A549 (cell line): ENCODE data around the gene HIF1A. TPM values are rescaled to one million over a fixed set of nuclear protein-coding genes. Genes with fewer than 3 reads are reported as not detected.
A peak's percentile ranks its signal among the peaks of the same experiment; 100 is the strongest.

Source experiments
- ATAC-seq, 2 experiments: fragments of 200-7000 bp in 1 of 2; fragments of >200 bp in 1 of 2; cut with Nextera tagmentation in 1 of 2; cut with Tn5 transposase in 1 of 2; 3 replicates each; pipeline versions ENCODE4 v1.8.0 to v1.9.1; 2018 to 2020; ENCODE audit warnings: mild to moderate bottlenecking in 1 of 2, moderate library complexity in 1 of 2
- CTCF ChIA-PET: fragments of 300-600 bp; sonication (Branson Sonifier 250); formaldehyde crosslinking; extraction: SDS; loops from one replicate; lab custom pipeline; 2021; ENCODE audit warnings: antibody characterized with exemption, inconsistent platforms; lab: Yijun Ruan, JAX
- POLR2A ChIA-PET: fragments of 350-600 bp; formaldehyde crosslinking; extraction: SDS; loops from one replicate; lab custom pipeline; 2021; ENCODE audit warnings: antibody characterized with exemption, inconsistent platforms; lab: Yijun Ruan, JAX
- DNase-seq, 2 experiments: peaks; one replicate each; pipeline versions ENCODE4 v3.0.0 to v3.0.0-alpha.2; 2011 to 2016; ENCODE audit warnings: low read depth in 1 of 2, low spot score in 1 of 2
- FAIRE-seq: peaks from 2 replicates; lab custom pipeline; 2011; peaks lifted over from hg19 to GRCh38; lab: Jason Lieb, UNC
- H3K27ac ChIP-seq, 2 experiments: fragments of >200 bp; sonication (Bioruptor Twin); formaldehyde crosslinking; 3 replicates each; pipeline ENCODE4 v1.5.1; 2016 to 2017
- H3K4me1 ChIP-seq: fragments of >200 bp; sonication (Bioruptor Twin); formaldehyde crosslinking; 3 replicates; pipeline ENCODE4 v1.6.1; 2016
- H3K4me2 ChIP-seq: fragments of >200 bp; sonication (Bioruptor Twin); formaldehyde crosslinking; 3 replicates; pipeline ENCODE4 v1.6.1; 2016
- H3K4me3 ChIP-seq: fragments of >200 bp; sonication (Bioruptor Twin); formaldehyde crosslinking; 3 replicates; pipeline ENCODE4 v1.5.1; 2016
- H3K9me3 ChIP-seq: fragments of >200 bp; sonication (Bioruptor Twin); formaldehyde crosslinking; 3 replicates; pipeline ENCODE4 v1.6.1; 2016
- BCL3 ChIP-seq: fragments of >200 bp; sonication (Bioruptor Twin); formaldehyde crosslinking; IDR thresholded peaks from 3 replicates; pipeline ENCODE4 v1.6.1; 2016
- CBX2 ChIP-seq: fragments of 200-600 bp; sonication (generic); IDR thresholded peaks from 2 replicates; pipeline ENCODE4 v1.6.1; 2016; ENCODE audit warnings: low read depth, mild to moderate bottlenecking, borderline replicate concordance
- CBX8 ChIP-seq: fragments of 200-600 bp; sonication (generic); IDR thresholded peaks from 2 replicates; pipeline ENCODE4 v1.6.1; 2016
- CEBPB ChIP-seq, 2 experiments: fragments of >200 bp in 1 of 2; sonication (Bioruptor Twin) in 1 of 2; formaldehyde crosslinking in 1 of 2; IDR thresholded peaks; 2 replicates each; pipeline ENCODE4 v1.6.1; 2012 to 2016
- CTCF ChIP-seq: fragments of >200 bp; sonication (Bioruptor Twin); formaldehyde crosslinking; IDR thresholded peaks from 3 replicates; pipeline ENCODE4 v1.5.1; 2016
- EP300 ChIP-seq, 2 experiments: fragments of >200 bp; sonication (Bioruptor Twin); formaldehyde crosslinking; IDR thresholded peaks; 2 replicates in 1 of 2; 3 replicates in 1 of 2; pipeline ENCODE4 v1.6.1; 2016 to 2017
- ESRRA ChIP-seq: fragments of 150-350 bp; IDR thresholded peaks from 2 replicates; pipeline ENCODE4 v1.6.1; 2014; ENCODE audit warnings: mild to moderate bottlenecking, low read length, borderline replicate concordance
- FOSL2 ChIP-seq, 2 experiments: fragments of 450-650 bp in 1 of 2; fragments of >200 bp in 1 of 2; sonication (Bioruptor Twin) in 1 of 2; formaldehyde crosslinking; IDR thresholded peaks; 2 replicates each; pipeline versions ENCODE4 v1.5.0 to v1.6.1; 2016 to 2020; ENCODE audit warnings: mild to moderate bottlenecking in 1 of 2, moderate library complexity in 1 of 2
- FOXS1 ChIP-seq: fragments of 250-450 bp; sonication (Bioruptor Pico); IDR thresholded peaks from 2 replicates; pipeline ENCODE4 v1.5.0; 2020; ENCODE audit warnings: mild to moderate bottlenecking, moderate library complexity
- HDAC2 ChIP-seq: fragments of 200-600 bp; sonication (generic); IDR thresholded peaks from 2 replicates; pipeline ENCODE4 v1.6.1; 2016
- HES2 ChIP-seq: fragments of >200 bp; sonication (Bioruptor Twin); formaldehyde crosslinking; IDR thresholded peaks from 2 replicates; pipeline ENCODE4 v1.6.1; 2016
- HOXA7 ChIP-seq: fragments of 250-450 bp; sonication (Bioruptor Pico); IDR thresholded peaks from 2 replicates; pipeline ENCODE4 v1.5.0; 2020; ENCODE audit warnings: mild to moderate bottlenecking, moderate library complexity
- HOXB13 ChIP-seq: fragments of 250-450 bp; sonication (Bioruptor Pico); IDR thresholded peaks from 2 replicates; pipeline ENCODE4 v1.5.0; 2020; ENCODE audit warnings: low read depth, mild to moderate bottlenecking, moderate library complexity
- JUN ChIP-seq, 2 experiments: fragments of >200 bp; sonication (Bioruptor Twin); formaldehyde crosslinking; IDR thresholded peaks; 2 replicates in 1 of 2; 3 replicates in 1 of 2; pipeline ENCODE4 v1.6.1; 2016 to 2017
- JUNB ChIP-seq: fragments of >200 bp; sonication (Bioruptor Twin); formaldehyde crosslinking; IDR thresholded peaks from 2 replicates; pipeline ENCODE4 v1.6.1; 2016
- KDM1A ChIP-seq: fragments of 200-600 bp; sonication (generic); IDR thresholded peaks from 2 replicates; pipeline ENCODE4 v1.6.1; 2016; ENCODE audit warnings: low read depth, mild to moderate bottlenecking
- KDM5A ChIP-seq: fragments of 200-600 bp; sonication (generic); IDR thresholded peaks from 2 replicates; pipeline ENCODE4 v1.6.1; 2016; ENCODE audit warnings: antibody characterized with exemption, mild to moderate bottlenecking
- MAX ChIP-seq: IDR thresholded peaks from 2 replicates; pipeline ENCODE4 v1.6.1; 2012
- MAZ ChIP-seq: fragments of 150-350 bp; IDR thresholded peaks from 2 replicates; pipeline ENCODE4 v1.6.1; 2014; ENCODE audit warnings: antibody characterized with exemption, low read depth, low read length, borderline replicate concordance
- MYC ChIP-seq: IDR thresholded peaks from 2 replicates; pipeline ENCODE4 v1.6.1; 2012; ENCODE audit warnings: mild to moderate bottlenecking, inconsistent platforms, low read length, improper control_type of control experiment, borderline replicate concordance
- NR3C1 ChIP-seq: fragments of >200 bp; sonication (Bioruptor Twin); formaldehyde crosslinking; IDR thresholded peaks from 3 replicates; pipeline ENCODE4 v1.6.1; 2017
- PHF8 ChIP-seq: fragments of 200-600 bp; sonication (generic); IDR thresholded peaks from 2 replicates; pipeline ENCODE4 v1.6.1; 2016; ENCODE audit warnings: low read depth, mild to moderate bottlenecking, antibody characterized with exemption, moderate library complexity, borderline replicate concordance
- POLR2AphosphoS2 ChIP-seq: conservative IDR thresholded peaks from 2 replicates; pipeline ENCODE4 v1.6.1; 2012; ENCODE audit warnings: low read length, improper control_type of control experiment, inconsistent platforms
- RAD21 ChIP-seq, 2 experiments: fragments of >200 bp in 1 of 2; sonication (Bioruptor Twin) in 1 of 2; formaldehyde crosslinking in 1 of 2; IDR thresholded peaks in 1 of 2; conservative IDR thresholded peaks in 1 of 2; 2 replicates in 1 of 2; 3 replicates in 1 of 2; pipeline ENCODE4 v1.6.1; 2012 to 2018; ENCODE audit warnings: inconsistent platforms in 1 of 2
- RNF2 ChIP-seq: fragments of 200-600 bp; sonication (generic); IDR thresholded peaks from 2 replicates; pipeline ENCODE4 v1.6.1; 2016; ENCODE audit warnings: low read depth, mild to moderate bottlenecking, antibody characterized with exemption, moderate library complexity, borderline replicate concordance
- SMC3 ChIP-seq: fragments of >200 bp; sonication (Bioruptor Twin); formaldehyde crosslinking; IDR thresholded peaks from 3 replicates; pipeline ENCODE4 v1.6.1; 2018; ENCODE audit warnings: inconsistent platforms
- SREBF2 ChIP-seq: fragments of 450-650 bp; IDR thresholded peaks from 2 replicates; pipeline ENCODE4 v1.6.1; 2014; ENCODE audit warnings: mild to moderate bottlenecking, moderate library complexity
- TFCP2L1 ChIP-seq: fragments of 250-450 bp; sonication (Bioruptor Pico); IDR thresholded peaks from 2 replicates; pipeline ENCODE4 v1.5.0; 2021; ENCODE audit warnings: mild to moderate bottlenecking
- TP53 ChIP-seq: fragments of 250-450 bp; sonication (Bioruptor Pico); IDR thresholded peaks from 2 replicates; pipeline ENCODE4 v1.5.0; 2021; ENCODE audit warnings: mild to moderate bottlenecking, moderate library complexity
- ZFP36 ChIP-seq: fragments of 450-650 bp; IDR thresholded peaks from 2 replicates; pipeline ENCODE4 v1.6.1; 2014; ENCODE audit warnings: borderline replicate concordance; ENCODE audit not compliant: partially characterized antibody
- ZNF302 ChIP-seq: fragments of 250-450 bp; sonication (Bioruptor Pico); IDR thresholded peaks from 2 replicates; pipeline ENCODE4 v1.9.0; 2021; ENCODE audit warnings: inconsistent platforms, mild to moderate bottlenecking, moderate library complexity
- ZSCAN20 ChIP-seq: fragments of 250-450 bp; sonication (Bioruptor Pico); IDR thresholded peaks from 2 replicates; pipeline ENCODE4 v1.8.0; 2022; ENCODE audit warnings: mild to moderate bottlenecking, moderate library complexity
- WGBS: methylation state at CpG from one replicate; pipeline ENCODE4 v1.1.6; 2017; ENCODE audit errors: missing lambda C conversion rate; 5-methylcytosine and 5-hydroxymethylcytosine counted together
- polyA plus RNA-seq, 4 experiments: library from polyadenylated mRNA; depleted of rRNA in 3 of 4; stranded (reverse); fragments of >200 nt; fragmentation: RNase III in 1 of 4; extraction: RNeasy Plus Mini Kit Qiagen cat#74134 plus additional on column Dnase treatment in 1 of 4; gene quantifications; 2 replicates in 3 of 4; 3 replicates in 1 of 4; pipeline ENCODE4 v1.2.3, GENCODE V29; 2011 to 2017
- TF ChIP-seq, protein P1 (sequence below): IDR thresholded peaks from 2 replicates; pipeline ENCODE4 v1.6.1; 2012; ENCODE audit warnings: low read depth, borderline replicate concordance

The HIF1A gene
- polyA plus RNA-seq, 2 of the 4 experiments (the other 2 are of a cell fraction): 284 to 391 TPM

- Histone ChIP-seq H3K27ac (peak overlapping the region; percentile 72 to 89), H3K4me1 (peaks cover 69% of the 10 kb centered on the region), H3K9me3 (no peaks in the 10 kb centered on the region), H3K4me2 (peak overlapping the region; percentile 74), H3K4me3 (peak overlapping the region; percentile 38)
- POLR2A ChIA-PET: interaction anchor here (1.2 to 4.6 kb wide), 5 partner anchors 11 to 281 kb away, joined by 3 to 25 read pairs (median 5); partner anchors contain the start of genes HIF1A and SNAPC1
- ATAC-seq (peak; percentile 79 to 85), FAIRE-seq (no peak), DNase-seq (peak; percentile 76 to 83)
- WGBS: 5% methylated on average over 12 of the region's 54 CpGs
- CTCF ChIA-PET: interaction anchor here (1.0 to 3.6 kb wide), 4 partner anchors 20 to 294 kb away, joined by 3 to 16 read pairs (median 6); no protein-coding TSS in a partner anchor
- TF ChIP-seq ZFP36 (no peak), EP300 (IDR thresholded peaks at IDR 0.05) (no peak), CTCF (no peak), HES2 (no peak), PHF8 (peak; percentile 37; the same call in 1 of the 2 replicates), ZNF302 (CRISPR knock-in tag) (no peak), CBX8 (no peak), ZSCAN20 (CRISPR knock-in tag) (no peak), KDM1A (no peak), JUN (IDR thresholded peaks at IDR 0.05) (peak; percentile 64 to 89; a peak in 4 of 5 replicates), HOXB13 (CRISPR knock-in tag) (no peak; the same call in 1 of the 2 replicates), SREBF2 (no peak), TP53 (CRISPR knock-in tag) (0 out of 2 replicates have a peak, but pooled peaks have one; percentile 22), FOSL2 (IDR thresholded peaks at IDR 0.05) (no peak), FOSL2 (CRISPR knock-in tag; IDR thresholded peaks at IDR 0.05) (no peak), HOXA7 (CRISPR knock-in tag) (peak; percentile 41), RAD21 (conservative IDR thresholded peaks at IDR 0.05 in 1 of 2, IDR thresholded peaks at IDR 0.05 in 1 of 2) (peak in 1 of 2 experiments; percentile 16; a peak in 1 of 5 replicates), SMC3 (peak; percentile 22; the same call in 1 of the 3 replicates), MAZ (no peak), HDAC2 (no peak), NR3C1 (no peak), JUNB (no peak), MYC (no peak), CEBPB (IDR thresholded peaks at IDR 0.05) (no peak), ESRRA (no peak), KDM5A (no peak), BCL3 (peak; percentile 29; the same call in 1 of the 3 replicates), FOXS1 (CRISPR knock-in tag) (no peak), RNF2 (no peak), POLR2AphosphoS2 (peak; percentile 93), TFCP2L1 (CRISPR knock-in tag) (no peak), MAX (peak; percentile 84), CBX2 (no peak)
- TF ChIP-seq, protein P1, sequence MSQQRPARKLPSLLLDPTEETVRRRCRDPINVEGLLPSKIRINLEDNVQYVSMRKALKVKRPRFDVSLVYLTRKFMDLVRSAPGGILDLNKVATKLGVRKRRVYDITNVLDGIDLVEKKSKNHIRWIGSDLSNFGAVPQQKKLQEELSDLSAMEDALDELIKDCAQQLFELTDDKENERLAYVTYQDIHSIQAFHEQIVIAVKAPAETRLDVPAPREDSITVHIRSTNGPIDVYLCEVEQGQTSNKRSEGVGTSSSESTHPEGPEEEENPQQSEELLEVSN: peak; percentile 38; the same call in 1 of the 2 replicates
Measured at GRCh38 chr14:61750708-61751474, 55.6 kb downstream of the HIF1A start.
